Retinal pigment epithelial cell (primary cell): ENCODE results near the gene CYP1A1.

Source experiments
- DNase-seq: peaks from one replicate; pipeline ENCODE4 v3.0.0-alpha.2; 2010; ENCODE audit warnings: low read depth
- H3K4me3 ChIP-seq: 2 replicates; pipeline ENCODE4 v1.5.1; 2011; ENCODE audit warnings: mild to moderate bottlenecking, low read length, control low read depth, moderate library complexity
- TF ChIP-seq, protein P1 (sequence below): conservative IDR thresholded peaks from 2 replicates; pipeline ENCODE4 v1.5.1; 2011; ENCODE audit warnings: low read depth, low read length, control low read depth, inconsistent platforms

Gene CYP1A1

GRCh38 chr15:74768099-74768770 is 42.9 kb upstream of the CYP1A1 start:
- DNase-seq, result no peak
- TF ChIP-seq, protein P1, sequence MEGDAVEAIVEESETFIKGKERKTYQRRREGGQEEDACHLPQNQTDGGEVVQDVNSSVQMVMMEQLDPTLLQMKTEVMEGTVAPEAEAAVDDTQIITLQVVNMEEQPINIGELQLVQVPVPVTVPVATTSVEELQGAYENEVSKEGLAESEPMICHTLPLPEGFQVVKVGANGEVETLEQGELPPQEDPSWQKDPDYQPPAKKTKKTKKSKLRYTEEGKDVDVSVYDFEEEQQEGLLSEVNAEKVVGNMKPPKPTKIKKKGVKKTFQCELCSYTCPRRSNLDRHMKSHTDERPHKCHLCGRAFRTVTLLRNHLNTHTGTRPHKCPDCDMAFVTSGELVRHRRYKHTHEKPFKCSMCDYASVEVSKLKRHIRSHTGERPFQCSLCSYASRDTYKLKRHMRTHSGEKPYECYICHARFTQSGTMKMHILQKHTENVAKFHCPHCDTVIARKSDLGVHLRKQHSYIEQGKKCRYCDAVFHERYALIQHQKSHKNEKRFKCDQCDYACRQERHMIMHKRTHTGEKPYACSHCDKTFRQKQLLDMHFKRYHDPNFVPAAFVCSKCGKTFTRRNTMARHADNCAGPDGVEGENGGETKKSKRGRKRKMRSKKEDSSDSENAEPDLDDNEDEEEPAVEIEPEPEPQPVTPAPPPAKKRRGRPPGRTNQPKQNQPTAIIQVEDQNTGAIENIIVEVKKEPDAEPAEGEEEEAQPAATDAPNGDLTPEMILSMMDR, result no peak
- H3K4me3 ChIP-seq, result no peak overlapping the region

DNA sequence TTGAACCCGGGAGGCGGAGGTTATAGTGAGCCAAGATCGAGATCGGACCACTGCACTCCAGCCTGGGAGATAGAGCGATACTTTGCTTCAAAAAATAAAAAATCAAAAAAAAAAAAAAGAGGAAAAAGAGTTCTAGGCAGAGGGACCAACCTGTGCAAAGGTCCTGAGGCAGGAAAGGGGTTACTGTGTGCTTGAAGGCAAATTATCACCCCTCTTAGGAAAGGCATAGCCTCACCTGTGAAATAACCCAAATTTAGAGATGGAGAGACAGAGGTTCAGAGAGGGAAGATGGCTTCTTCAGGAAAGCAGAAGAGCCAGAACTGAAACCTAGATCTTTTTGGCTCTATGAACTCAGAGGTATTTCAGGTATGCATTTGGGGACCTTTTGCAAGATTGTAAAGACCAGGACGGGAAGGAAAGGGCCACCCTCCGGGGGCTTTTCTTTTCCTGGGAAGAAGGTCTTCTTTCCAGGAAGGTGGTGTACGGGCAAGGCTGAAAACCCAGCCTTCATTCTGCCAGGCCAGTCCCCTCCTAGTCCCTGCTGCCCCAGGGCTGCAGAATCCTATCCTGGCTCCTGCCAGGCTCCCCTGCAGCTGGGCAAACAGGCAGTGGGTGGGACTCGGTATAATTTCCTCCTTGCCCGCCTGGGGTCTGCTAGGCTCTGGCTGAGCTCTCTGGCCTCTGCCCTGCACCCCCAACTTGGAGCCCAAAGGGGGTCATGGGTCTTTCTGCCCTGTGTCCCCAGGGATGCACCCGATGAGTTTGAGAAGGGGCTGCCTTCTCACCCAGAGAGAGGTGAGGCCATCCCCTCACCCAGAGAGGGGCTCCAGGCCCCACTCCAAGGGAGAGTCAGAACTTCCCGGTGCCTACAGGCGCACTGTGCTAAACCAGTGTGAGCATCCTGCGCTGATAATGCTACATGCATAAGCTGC is 42.1 kb upstream of the CYP1A1 start:
- TF ChIP-seq, protein P1, result no peak

GRCh38 chr15:74763416-74763815 is 38.1 kb upstream of the CYP1A1 start:
- DNase-seq, result no peak
- TF ChIP-seq, protein P1, result no peak
- H3K4me3 ChIP-seq, result no peak overlapping the region

More for the DNA sequence above, 42.1 kb upstream of the CYP1A1 start:
- no peak for DNase-seq
- H3K4me3 ChIP-seq, result no peak overlapping the region

DNA sequence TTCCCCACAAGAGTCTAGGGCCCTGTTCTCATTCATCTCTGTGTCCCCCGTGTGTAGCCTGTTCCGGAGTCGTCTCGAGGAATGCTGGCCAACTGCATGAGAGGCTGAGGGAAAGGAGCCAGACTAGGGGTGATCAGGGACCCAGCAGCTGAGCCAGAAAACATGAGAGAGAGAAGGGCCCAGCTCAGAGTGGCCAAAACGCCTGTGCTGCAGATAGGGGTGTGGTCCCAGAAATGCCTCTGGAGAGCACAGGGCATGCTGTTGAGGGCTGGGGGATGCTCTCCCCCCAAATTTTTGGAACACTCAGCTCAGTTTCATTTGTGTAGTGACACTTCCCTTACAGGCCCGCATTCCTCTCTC is 37.4 kb upstream of the CYP1A1 start:
- TF ChIP-seq, protein P1, result no peak
- no peak for DNase-seq
- no peak overlapping the region for H3K4me3 ChIP-seq

DNA sequence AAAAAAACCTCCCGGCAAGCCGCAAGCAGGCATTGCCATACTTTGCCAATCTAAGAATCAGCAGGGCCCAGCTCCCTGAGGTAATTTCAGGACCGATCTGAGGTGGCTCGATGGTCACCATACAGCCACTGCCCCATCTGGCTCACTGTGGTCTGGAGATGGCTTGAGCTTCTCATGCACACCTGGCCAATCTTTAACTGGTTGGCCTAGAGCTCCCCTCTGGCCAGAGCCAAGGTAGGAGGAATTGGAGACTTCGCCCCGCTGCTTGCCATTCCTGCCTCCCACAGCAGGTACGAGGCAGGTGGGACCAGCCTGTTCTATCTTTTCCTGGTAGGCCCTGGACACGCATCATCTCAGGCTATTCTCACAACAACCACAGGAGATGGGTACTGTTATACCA is 33.4 kb upstream of the CYP1A1 start:
- TF ChIP-seq, protein P1, result no peak
- no peak overlapping the region for H3K4me3 ChIP-seq
- no peak for DNase-seq

DNA sequence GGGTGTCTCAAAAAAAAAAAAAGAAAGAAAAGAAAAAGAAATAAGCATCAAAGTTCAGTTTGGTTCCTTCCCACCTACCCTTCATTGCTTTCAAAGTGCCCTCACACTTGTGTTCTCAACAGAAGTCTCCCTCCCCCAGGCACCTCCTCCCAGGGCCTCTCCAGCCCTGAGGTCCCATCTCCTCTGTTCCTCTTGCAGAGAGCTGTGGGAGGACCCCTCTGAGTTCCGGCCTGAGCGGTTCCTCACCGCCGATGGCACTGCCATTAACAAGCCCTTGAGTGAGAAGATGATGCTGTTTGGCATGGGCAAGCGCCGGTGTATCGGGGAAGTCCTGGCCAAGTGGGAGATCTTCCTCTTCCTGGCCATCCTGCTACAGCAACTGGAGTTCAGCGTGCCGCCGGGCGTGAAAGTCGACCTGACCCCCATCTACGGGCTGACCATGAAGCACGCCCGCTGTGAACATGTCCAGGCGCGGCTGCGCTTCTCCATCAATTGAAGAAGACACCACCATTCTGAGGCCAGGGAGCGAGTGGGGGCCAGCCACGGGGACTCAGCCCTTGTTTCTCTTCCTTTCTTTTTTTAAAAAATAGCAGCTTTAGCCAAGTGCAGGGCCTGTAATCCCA is 29.4 kb upstream of the CYP1A1 start:
- H3K4me3 ChIP-seq, result no peak overlapping the region
- TF ChIP-seq, protein P1, result no peak
- DNase-seq, result no peak
